ENCODE measurements around the gene PLSCR3. TPM values are rescaled to one million over a fixed set of nuclear protein-coding genes. Genes with fewer than 3 reads are reported as not detected.

Gene PLSCR3
- total RNA-seq, 1 experiment from 2014 or later = 42.7 TPM

GRCh38 chr17:7421186-7421585, 26.9 kb upstream of the PLSCR3 start (continued):
- TF ChIP-seq STAT6 (CRISPR knock-in tag; conservative IDR thresholded peaks at IDR 0.05; ENCODE audit: low read depth) (no peak), AFF4 (CRISPR knock-in tag; IDR thresholded peaks at IDR 0.05; ENCODE audit: borderline replicate concordance) (no peak), JAZF1 (CRISPR knock-in tag; IDR thresholded peaks at IDR 0.05) (no peak), RELA (CRISPR knock-in tag; IDR thresholded peaks at IDR 0.05; ENCODE audit: borderline replicate concordance) (no peak), GRHL2 (CRISPR knock-in tag; IDR thresholded peaks at IDR 0.05; ENCODE audit: insufficient replicate concordance, severe bottlenecking) (no peak), ZBTB43 (CRISPR knock-in tag; IDR thresholded peaks at IDR 0.05) (no peak), MXD4 (CRISPR knock-in tag; IDR thresholded peaks at IDR 0.05; ENCODE audit: borderline replicate concordance) (no peak), ZNF219 (CRISPR knock-in tag; IDR thresholded peaks at IDR 0.05; ENCODE audit: borderline replicate concordance) (no peak), ATF2 (CRISPR knock-in tag; IDR thresholded peaks at IDR 0.05; ENCODE audit: borderline replicate concordance, low read depth) (no peak), PRDM15 (CRISPR knock-in tag; IDR thresholded peaks at IDR 0.05) (no peak)

- POLR2A ChIA-PET = interaction anchor here (0.7 to 1.1 kb wide), 3 partner anchors 9 to 21 kb away, joined by 3 read pairs; no protein-coding TSS in a partner anchor
- H3K27ac Mint-ChIP-seq = no peak within 1 kb of the TSS
- ATAC-seq = no peak; the same call in 1 of the 2 replicates
Observed at GRCh38 chr17:7419819-7420610, 25.7 kb upstream of the PLSCR3 start, which contains the start of gene SPEM1. TSS of gene SPEM1 (plus strand) at chr17:7420324. CDS start at chr17:7420385, 61 bp downstream.

More at GRCh38 chr17:7419819-7420610, 25.7 kb upstream of the PLSCR3 start, which contains the start of gene SPEM1:
- H3K36me3 Mint-ChIP-seq = peaks cover 15% of the 10 kb centered on the region; the same call in 1 of the 2 replicates
- H3K4me3 Mint-ChIP-seq = no peak within 1 kb of the TSS
- no peaks in the 10 kb centered on the region for H3K9me3 Mint-ChIP-seq
- no peak for DNase-seq (ENCODE audit: low spot score)
- H3K4me1 Mint-ChIP-seq = peaks cover 15% of the 10 kb centered on the region
- TF ChIP-seq GABPB1 (CRISPR knock-in tag; IDR thresholded peaks at IDR 0.05) (no peak), NFYB (CRISPR knock-in tag; conservative IDR thresholded peaks at IDR 0.05; ENCODE audit: low read depth) (no peak), NR3C1 (CRISPR knock-in tag; conservative IDR thresholded peaks at IDR 0.05; ENCODE audit: low read depth) (no peak), FOXP4 (CRISPR knock-in tag; IDR thresholded peaks at IDR 0.05) (no peak), CREM (CRISPR knock-in tag; IDR thresholded peaks at IDR 0.05) (no peak), ZNF671 (CRISPR knock-in tag; IDR thresholded peaks at IDR 0.05) (no peak)
- H3K27me3 Mint-ChIP-seq (ENCODE audit: low read depth) = no peaks in the 10 kb centered on the region
- CTCF ChIA-PET = interaction anchor here (0.6 to 2.0 kb wide), 10 partner anchors 11 to 140 kb away, joined by 3 to 7 read pairs (median 4); partner anchors contain the start of genes PLSCR3, TMEM102 and TMEM256

Measured in WTC11 (cell line).